HG02970 (cell line): ENCODE results near the gene UCKL1.
"Not testable (repeated sequence)": the region's sequence is repeated elsewhere in the genome, so short reads cannot be mapped to it uniquely, and the experiment has no call there.

Experiments
- ATAC-seq: cut with Tn5 transposase; IDR thresholded peaks from one replicate; pipeline ENCODE4 v1.9.1; 2021; ENCODE audit warnings: mild to moderate bottlenecking, moderate library complexity, moderate number of reproducible peaks; ENCODE audit not compliant: unreplicated experiment, low FRiP score

UCKL1 gene

GRCh38 chr20:63945031-63945658 is 11.1 kb downstream of the UCKL1 start:
- ATAC-seq = no peak

- no peak for ATAC-seq
These were observed 11.9 kb downstream of the UCKL1 start for GRCh38 chr20:63944078-63944941.

GRCh38 chr20:63943808-63944077 is 12.5 kb downstream of the UCKL1 start:
- no peak for ATAC-seq

GRCh38 chr20:63942969-63943807 is 13.0 kb downstream of the UCKL1 start:
- ATAC-seq = no peak

- no peak for ATAC-seq
These were observed 13.8 kb downstream of the UCKL1 start for GRCh38 chr20:63942250-63942951.

GRCh38 chr20:63941282-63942081 is 14.7 kb downstream of the UCKL1 start:
- no peak for ATAC-seq

- ATAC-seq = no peak
These were observed 15.5 kb downstream of the UCKL1 start for GRCh38 chr20:63940472-63941266.

- no peak for ATAC-seq
These were observed 16.1 kb downstream of the UCKL1 start for GRCh38 chr20:63940071-63940471.

- ATAC-seq = no peak
These were observed 16.9 kb downstream of the UCKL1 start for GRCh38 chr20:63939061-63939935.

- no peak for ATAC-seq
These were observed 18.6 kb downstream of the UCKL1 start for GRCh38 chr20:63937596-63937995.

- no peak for ATAC-seq
These were observed 20.8 kb downstream of the UCKL1 start for GRCh38 chr20:63935447-63935846.

- no peak for ATAC-seq
These were observed 21.7 kb downstream of the UCKL1 start for GRCh38 chr20:63934271-63935068.

GRCh38 chr20:63933646-63934045 is 22.6 kb downstream of the UCKL1 start:
- no peak for ATAC-seq

- no peak for ATAC-seq
These were observed 23.5 kb downstream of the UCKL1 start for GRCh38 chr20:63932606-63933160.

GRCh38 chr20:63931735-63932134 is 24.5 kb downstream of the UCKL1 start:
- ATAC-seq = no peak

GRCh38 chr20:63930971-63931553 is 25.2 kb downstream of the UCKL1 start:
- ATAC-seq = no peak

- ATAC-seq = not testable (repeated sequence)
These were observed 26.7 kb downstream of the UCKL1 start for GRCh38 chr20:63929473-63929883.
